Stimulated activated naive B cell treated with anti-CD40 and anti-IgM and Interleukin-4, amounts not matched to agents 10 μg/mL and 1 μg/mL and 100 μg/mL, for 72 hours (primary cell): ENCODE measurements around the gene OR2T1.

ENCODE experiments used
- ATAC-seq, 2 donors: fragments of 150-1000 bp; cut with Tn5 transposase; replicated peaks; 2 replicates each; pipeline ENCODE4 v1.10.0; 2021; ENCODE audit warnings: moderate library complexity in 1 of 2
- DNase-seq: peaks from one replicate; pipeline ENCODE4 v3.0.0; 2021
- H3K27ac Mint-ChIP-seq: one replicate; pipeline ENCODE4 v1.8.0; 2022; ENCODE audit warnings: mild to moderate bottlenecking, mixed read lengths
- H3K27me3 Mint-ChIP-seq, 2 donors: one replicate each; pipeline ENCODE4 v1.8.0; 2022; ENCODE audit warnings: mixed read lengths in 2 of 2
- H3K36me3 Mint-ChIP-seq, 2 donors: one replicate each; pipeline ENCODE4 v1.8.0; 2022; ENCODE audit warnings: mixed read lengths in 2 of 2, mild to moderate bottlenecking in 1 of 2
- H3K4me1 Mint-ChIP-seq, 2 donors: one replicate each; pipeline ENCODE4 v1.8.0; 2022; ENCODE audit warnings: mixed read lengths in 2 of 2, mild to moderate bottlenecking in 1 of 2
- H3K4me3 Mint-ChIP-seq, 2 donors: one replicate each; pipeline ENCODE4 v1.8.0; 2022; ENCODE audit warnings: mild to moderate bottlenecking in 2 of 2, mixed read lengths in 2 of 2, moderate library complexity in 1 of 2
- H3K9me3 Mint-ChIP-seq, 2 donors: one replicate each; pipeline ENCODE4 v1.8.0; 2022; ENCODE audit warnings: mixed read lengths in 2 of 2, mild to moderate bottlenecking in 1 of 2

OR2T1 gene

GRCh38 chr1:248402748-248403147, at the start of gene OR2T1:
Gene OR2T1, plus strand, starts transcription at chr1:248403048. Its CDS starts 3,100 bp downstream, at chr1:248406148.
- Mint-ChIP-seq H3K27me3 (no peaks in the 10 kb centered on the region), H3K27ac (no peak within 1 kb of the TSS), H3K4me3 (no peak within 1 kb of the TSS), H3K4me1 (peaks cover 0 to 2% of the 10 kb centered on the region in 2 donors), H3K9me3 (peaks cover 2 to 5% of the 10 kb centered on the region in 2 donors), H3K36me3 (no peaks in the 10 kb centered on the region)
- DNase-seq (no peak), ATAC-seq (no peak)

GRCh38 chr1:248359415-248359814, 43.4 kb upstream of the OR2T1 start:
- Mint-ChIP-seq H3K4me3 (no peak overlapping the region), H3K27me3 (peaks cover 6 to 7% of the 10 kb centered on the region in 2 donors), H3K4me1 (no peaks in the 10 kb centered on the region), H3K27ac (no peak overlapping the region), H3K36me3 (no peaks in the 10 kb centered on the region), H3K9me3 (peaks cover 0 to 1% of the 10 kb centered on the region in 2 donors)
- DNase-seq = no peak
- no peak for ATAC-seq

GRCh38 chr1:248361121-248361715, 41.6 kb upstream of the OR2T1 start, which contains the start of gene OR2T4:
Gene OR2T4, plus strand, starts transcription at chr1:248361665. Its CDS starts 0 bp downstream, at chr1:248361665.
- Mint-ChIP-seq H3K4me1 (no peaks in the 10 kb centered on the region), H3K4me3 (no peak within 1 kb of the TSS), H3K27ac (no peak within 1 kb of the TSS), H3K27me3 (peaks cover 6 to 7% of the 10 kb centered on the region in 2 donors), H3K9me3 (peaks cover 1 to 4% of the 10 kb centered on the region in 2 donors), H3K36me3 (no peaks in the 10 kb centered on the region)
- DNase-seq (no peak), ATAC-seq (no peak)

- no peak overlapping the region for H3K4me3 Mint-ChIP-seq
- DNase-seq = no peak
- H3K27me3 Mint-ChIP-seq = peaks cover 6 to 7% of the 10 kb centered on the region in 2 donors
- no peak overlapping the region for H3K27ac Mint-ChIP-seq
- H3K4me1 Mint-ChIP-seq = no peaks in the 10 kb centered on the region
- ATAC-seq = no peak
- no peaks in the 10 kb centered on the region for H3K36me3 Mint-ChIP-seq
- peaks cover 1 to 4% of the 10 kb centered on the region in 2 donors for H3K9me3 Mint-ChIP-seq
Measured at GRCh38 chr1:248366609-248367008, 36.2 kb upstream of the OR2T1 start.

- Mint-ChIP-seq H3K9me3 (peaks cover 0 to 2% of the 10 kb centered on the region in 2 donors), H3K36me3 (no peaks in the 10 kb centered on the region), H3K27ac (no peak overlapping the region), H3K4me3 (no peak overlapping the region), H3K27me3 (peaks cover 6 to 10% of the 10 kb centered on the region in 2 donors), H3K4me1 (no peaks in the 10 kb centered on the region)
- ATAC-seq (no peak), DNase-seq (no peak)
Measured at GRCh38 chr1:248372394-248372793, 30.5 kb upstream of the OR2T1 start.

- Mint-ChIP-seq H3K4me1 (no peaks in the 10 kb centered on the region), H3K9me3 (peaks cover 0 to 2% of the 10 kb centered on the region in 2 donors), H3K4me3 (no peak overlapping the region), H3K27ac (no peak overlapping the region), H3K36me3 (no peaks in the 10 kb centered on the region), H3K27me3 (peaks cover 6 to 10% of the 10 kb centered on the region in 2 donors)
- DNase-seq (no peak), ATAC-seq (no peak)
Measured at GRCh38 chr1:248373761-248374160, 29.1 kb upstream of the OR2T1 start.

- no peaks in the 10 kb centered on the region for H3K36me3 Mint-ChIP-seq
- peaks cover 0 to 2% of the 10 kb centered on the region in 2 donors for H3K9me3 Mint-ChIP-seq
- no peak for ATAC-seq
- no peak within 1 kb of the TSS for H3K27ac Mint-ChIP-seq
- no peak for DNase-seq
- H3K27me3 Mint-ChIP-seq = peaks cover 6 to 10% of the 10 kb centered on the region in 2 donors
- H3K4me1 Mint-ChIP-seq = no peaks in the 10 kb centered on the region
- no peak within 1 kb of the TSS for H3K4me3 Mint-ChIP-seq
Measured at GRCh38 chr1:248375446-248375845, 27.4 kb upstream of the OR2T1 start, which contains the start of gene OR2T6. Gene OR2T6, plus strand, starts transcription at chr1:248375746. Its CDS starts 11,863 bp downstream, at chr1:248387609.

- no peaks in the 10 kb centered on the region for H3K4me1 Mint-ChIP-seq
- H3K27me3 Mint-ChIP-seq = peaks cover 6 to 7% of the 10 kb centered on the region in 2 donors
- peaks cover 0 to under 1% of the 10 kb centered on the region in 2 donors for H3K9me3 Mint-ChIP-seq
- H3K27ac Mint-ChIP-seq = no peak overlapping the region
- H3K36me3 Mint-ChIP-seq = no peaks in the 10 kb centered on the region
- no peak for ATAC-seq
- DNase-seq = no peak
- no peak overlapping the region for H3K4me3 Mint-ChIP-seq
Measured at GRCh38 chr1:248376916-248377315, 25.9 kb upstream of the OR2T1 start.

GRCh38 chr1:248380854-248381253, 22.0 kb upstream of the OR2T1 start:
- H3K9me3 Mint-ChIP-seq = no peaks in the 10 kb centered on the region
- H3K27ac Mint-ChIP-seq = no peak overlapping the region
- ATAC-seq = no peak
- no peaks in the 10 kb centered on the region for H3K4me1 Mint-ChIP-seq
- H3K36me3 Mint-ChIP-seq = no peaks in the 10 kb centered on the region
- H3K4me3 Mint-ChIP-seq = no peak overlapping the region
- H3K27me3 Mint-ChIP-seq = peaks cover 7 to 12% of the 10 kb centered on the region in 2 donors
- DNase-seq = no peak

- Mint-ChIP-seq H3K27me3 (peaks cover 18 to 26% of the 10 kb centered on the region in 2 donors), H3K9me3 (peaks cover 0 to 1% of the 10 kb centered on the region in 2 donors), H3K27ac (no peak overlapping the region), H3K36me3 (no peaks in the 10 kb centered on the region), H3K4me3 (no peak overlapping the region), H3K4me1 (no peaks in the 10 kb centered on the region)
- ATAC-seq (no peak), DNase-seq (no peak)
Measured at GRCh38 chr1:248388426-248388825, 14.4 kb upstream of the OR2T1 start.

GRCh38 chr1:248393050-248393449, 9.8 kb upstream of the OR2T1 start:
- no peak overlapping the region for H3K27ac Mint-ChIP-seq
- ATAC-seq (no peak), DNase-seq (no peak)
- H3K4me3 Mint-ChIP-seq = no peak overlapping the region
- H3K27me3 Mint-ChIP-seq = peaks cover 41 to 47% of the 10 kb centered on the region in 2 donors
- H3K9me3 Mint-ChIP-seq = peaks cover 0 to 8% of the 10 kb centered on the region in 2 donors
- H3K4me1 Mint-ChIP-seq = no peaks in the 10 kb centered on the region
- H3K36me3 Mint-ChIP-seq = no peaks in the 10 kb centered on the region

- DNase-seq (no peak), ATAC-seq (no peak)
- no peak overlapping the region for H3K27ac Mint-ChIP-seq
- H3K27me3 Mint-ChIP-seq = no peaks in the 10 kb centered on the region
- H3K4me1 Mint-ChIP-seq = peaks cover 0 to 2% of the 10 kb centered on the region in 2 donors
- peaks cover 2 to 6% of the 10 kb centered on the region in 2 donors for H3K9me3 Mint-ChIP-seq
- no peaks in the 10 kb centered on the region for H3K36me3 Mint-ChIP-seq
- no peak overlapping the region for H3K4me3 Mint-ChIP-seq
Measured at GRCh38 chr1:248404024-248404423, 1.2 kb downstream of the OR2T1 start.

- ATAC-seq (no peak), DNase-seq (no peak)
- Mint-ChIP-seq H3K36me3 (peaks cover 0 to 4% of the 10 kb centered on the region in 2 donors), H3K27me3 (no peaks in the 10 kb centered on the region), H3K4me3 (no peak overlapping the region), H3K9me3 (peaks cover 4 to 20% of the 10 kb centered on the region in 2 donors), H3K4me1 (peaks cover 0 to 2% of the 10 kb centered on the region in 2 donors), H3K27ac (no peak overlapping the region)
Measured at GRCh38 chr1:248406721-248407692, 4.2 kb downstream of the OR2T1 start.

GRCh38 chr1:248416226-248416625, 13.4 kb downstream of the OR2T1 start:
- H3K36me3 Mint-ChIP-seq = no peaks in the 10 kb centered on the region
- DNase-seq (no peak), ATAC-seq (no peak)
- no peak overlapping the region for H3K27ac Mint-ChIP-seq
- peaks cover under 1 to 4% of the 10 kb centered on the region in 2 donors for H3K9me3 Mint-ChIP-seq
- no peak overlapping the region for H3K4me3 Mint-ChIP-seq
- no peaks in the 10 kb centered on the region for H3K27me3 Mint-ChIP-seq
- H3K4me1 Mint-ChIP-seq = peaks cover 0 to 5% of the 10 kb centered on the region in 2 donors
